ACC112 (cell line): Measurements from ENCODE around the gene ABCF3.

Experiments
- H2AFZ ChIP-seq: fragments of 200-600 bp; sonication (generic); one replicate; pipeline ENCODE4 v1.6.0; 2017; ENCODE audit warnings: antibody characterized with exemption, low read length; ENCODE audit not compliant: unreplicated experiment
- H3K27ac ChIP-seq: fragments of 200-600 bp; sonication (generic); 2 replicates; pipeline ENCODE4 v1.5.1; 2014; ENCODE audit warnings: low read depth, mild to moderate bottlenecking, antibody characterized with exemption, low read length, moderate library complexity
- H3K27me3 ChIP-seq: fragments of 200-600 bp; sonication (generic); 2 replicates; pipeline ENCODE4 v1.6.1; 2014; ENCODE audit warnings: mild to moderate bottlenecking, antibody characterized with exemption, low read length, moderate library complexity, mixed read lengths; ENCODE audit not compliant: insufficient read depth
- H3K36me3 ChIP-seq: fragments of 200-600 bp; sonication (generic); 2 replicates; pipeline ENCODE4 v1.6.1; 2016; ENCODE audit warnings: mild to moderate bottlenecking, antibody characterized with exemption, low read length, moderate library complexity, mixed read lengths; ENCODE audit not compliant: insufficient read depth
- H3K4me1 ChIP-seq: fragments of 200-600 bp; sonication (generic); one replicate; pipeline ENCODE4 v1.6.1; 2016; ENCODE audit warnings: low read length, mixed read lengths; ENCODE audit not compliant: insufficient read depth, unreplicated experiment, control insufficient read depth
- H3K4me3 ChIP-seq: fragments of 200-600 bp; sonication (generic); 2 replicates; pipeline ENCODE4 v1.5.1; 2014; ENCODE audit warnings: mild to moderate bottlenecking, low read depth, low read length
- H3K79me2 ChIP-seq: fragments of 200-600 bp; sonication (generic); one replicate; pipeline ENCODE4 v1.6.0; 2016; ENCODE audit warnings: low read length; ENCODE audit not compliant: control insufficient read depth, unreplicated experiment, insufficient read depth

The ABCF3 gene

DNA sequence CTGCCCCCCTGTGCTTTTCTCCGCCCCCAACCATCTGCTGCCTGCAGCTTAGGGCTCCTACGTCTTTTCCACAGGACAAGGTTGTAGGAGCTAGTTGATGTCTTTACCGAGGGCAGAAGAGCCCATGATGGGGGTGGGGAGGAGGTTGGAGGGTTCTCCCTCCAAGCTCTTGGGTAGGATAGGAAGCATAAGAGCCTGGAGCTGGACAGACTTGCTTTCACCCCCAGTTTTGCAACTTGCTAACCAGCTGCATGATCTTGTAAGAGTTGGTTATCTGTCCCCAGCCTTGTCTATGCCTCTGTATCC, 856 bp downstream of the ABCF3 start:
- Histone ChIP-seq H3K4me1 (peaks cover 26% of the 10 kb centered on the region), H2AFZ (no peak overlapping the region), H3K79me2 (peaks cover 46% of the 10 kb centered on the region), H3K36me3 (peaks cover 59% of the 10 kb centered on the region), H3K27me3 (no peaks in the 10 kb centered on the region), H3K4me3 (peak overlapping the region; percentile 98), H3K27ac (peak overlapping the region; percentile 94; the same call in 1 of the 2 replicates)

DNA sequence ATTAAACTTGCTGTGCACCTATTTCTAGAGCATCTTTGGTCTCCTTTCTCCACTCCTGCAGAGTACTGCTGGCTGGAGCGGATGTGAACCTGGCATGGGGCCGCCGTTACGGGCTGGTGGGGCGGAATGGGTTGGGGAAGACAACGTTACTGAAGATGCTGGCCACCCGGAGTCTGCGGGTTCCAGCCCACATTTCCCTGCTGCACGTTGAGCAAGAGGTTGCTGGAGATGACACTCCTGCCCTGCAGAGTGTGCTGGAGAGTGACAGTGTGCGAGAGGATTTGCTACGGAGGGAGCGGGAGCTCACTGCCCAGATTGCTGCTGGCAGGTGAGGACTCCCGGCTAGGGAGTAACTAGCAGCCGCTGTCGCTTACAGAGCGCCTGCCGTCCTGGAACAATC, 2.1 kb downstream of the ABCF3 start:
- Histone ChIP-seq H3K79me2 (peaks cover 44% of the 10 kb centered on the region), H3K27ac (no peak overlapping the region), H3K36me3 (peaks cover 46% of the 10 kb centered on the region), H3K4me1 (peaks cover 26% of the 10 kb centered on the region), H3K27me3 (no peaks in the 10 kb centered on the region), H3K4me3 (no peak overlapping the region; the same call in 1 of the 2 replicates), H2AFZ (no peak overlapping the region)

DNA sequence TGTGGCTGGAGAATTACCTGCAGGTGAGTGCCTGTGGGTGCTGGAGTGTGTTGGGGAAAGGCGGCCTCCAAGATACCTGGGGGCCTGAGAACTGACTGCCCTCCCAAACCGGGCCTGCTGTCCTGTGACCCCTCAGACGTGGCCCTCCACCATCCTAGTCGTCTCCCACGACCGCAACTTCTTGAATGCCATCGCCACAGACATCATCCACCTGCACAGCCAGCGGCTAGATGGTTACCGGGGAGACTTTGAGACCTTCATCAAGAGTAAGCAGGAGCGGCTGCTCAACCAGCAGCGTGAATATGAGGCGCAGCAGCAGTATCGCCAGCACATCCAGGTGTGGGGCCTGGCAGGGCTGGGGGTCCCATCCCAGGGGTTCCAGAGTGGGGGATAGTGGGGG, 3.4 kb downstream of the ABCF3 start:
- H3K4me1 ChIP-seq, result peaks cover 21% of the 10 kb centered on the region
- peaks cover 44% of the 10 kb centered on the region for H3K79me2 ChIP-seq
- peaks cover 35% of the 10 kb centered on the region for H3K36me3 ChIP-seq
- no peak overlapping the region for H3K27ac ChIP-seq
- H3K27me3 ChIP-seq, result no peaks in the 10 kb centered on the region
- no peak overlapping the region for H2AFZ ChIP-seq
- no peak overlapping the region for H3K4me3 ChIP-seq

DNA sequence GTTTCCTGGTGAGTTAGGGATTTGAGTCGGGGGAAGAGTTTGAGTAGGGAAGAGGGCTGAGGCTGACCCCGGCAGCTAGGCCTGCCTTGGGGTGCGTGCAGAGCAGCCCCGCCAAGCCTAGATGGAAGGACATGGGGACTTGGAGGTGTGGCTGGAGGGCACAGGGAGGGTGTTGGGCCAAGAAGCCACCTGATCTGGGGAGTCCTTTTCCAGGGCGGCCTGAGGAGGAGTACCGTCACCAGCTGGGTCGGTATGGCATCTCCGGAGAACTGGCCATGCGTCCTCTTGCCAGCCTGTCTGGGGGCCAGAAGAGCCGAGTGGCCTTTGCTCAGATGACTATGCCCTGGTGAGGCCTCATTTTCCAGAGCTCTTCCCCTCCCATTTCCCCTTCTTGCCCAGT, 6.9 kb downstream of the ABCF3 start:
- Histone ChIP-seq H3K4me1 (peaks cover 1% of the 10 kb centered on the region), H3K27me3 (no peaks in the 10 kb centered on the region), H3K27ac (no peak overlapping the region), H3K36me3 (peaks cover 29% of the 10 kb centered on the region; the same call in 1 of the 2 replicates), H3K4me3 (no peak overlapping the region), H3K79me2 (peaks cover 25% of the 10 kb centered on the region), H2AFZ (no peak overlapping the region)

DNA sequence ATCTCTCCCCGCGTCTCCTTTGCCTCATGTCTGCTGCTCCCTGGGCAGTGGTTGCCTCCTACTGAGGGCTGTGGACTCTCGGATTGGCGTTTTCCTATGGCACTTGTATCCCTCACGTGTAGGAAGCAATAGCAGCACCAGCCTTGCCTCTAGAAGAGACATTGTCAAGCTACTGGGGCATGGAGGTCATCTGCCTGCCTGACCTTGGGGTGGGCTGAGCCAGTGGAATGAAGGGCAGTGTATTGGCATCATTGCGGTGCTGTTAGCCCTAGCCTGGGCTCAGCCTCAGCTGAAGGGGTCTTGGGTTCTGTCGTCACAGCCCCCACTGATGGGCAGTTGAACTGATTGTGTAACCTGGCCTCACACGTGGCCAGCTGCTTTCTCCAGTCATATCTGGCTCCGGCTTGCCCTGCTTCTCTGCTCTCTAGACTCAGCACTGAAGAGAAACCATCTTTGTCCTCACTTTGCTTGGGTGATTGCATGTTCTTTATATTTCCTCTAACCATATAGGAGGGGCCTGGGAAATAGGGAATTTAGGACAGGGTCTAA, 8.1 kb downstream of the ABCF3 start:
- Histone ChIP-seq H3K4me3 (no peak overlapping the region), H3K79me2 (peaks cover 13% of the 10 kb centered on the region), H3K27me3 (no peaks in the 10 kb centered on the region), H3K4me1 (no peaks in the 10 kb centered on the region), H2AFZ (no peak overlapping the region), H3K27ac (no peak overlapping the region), H3K36me3 (peaks cover 17% of the 10 kb centered on the region; the same call in 1 of the 2 replicates)

DNA sequence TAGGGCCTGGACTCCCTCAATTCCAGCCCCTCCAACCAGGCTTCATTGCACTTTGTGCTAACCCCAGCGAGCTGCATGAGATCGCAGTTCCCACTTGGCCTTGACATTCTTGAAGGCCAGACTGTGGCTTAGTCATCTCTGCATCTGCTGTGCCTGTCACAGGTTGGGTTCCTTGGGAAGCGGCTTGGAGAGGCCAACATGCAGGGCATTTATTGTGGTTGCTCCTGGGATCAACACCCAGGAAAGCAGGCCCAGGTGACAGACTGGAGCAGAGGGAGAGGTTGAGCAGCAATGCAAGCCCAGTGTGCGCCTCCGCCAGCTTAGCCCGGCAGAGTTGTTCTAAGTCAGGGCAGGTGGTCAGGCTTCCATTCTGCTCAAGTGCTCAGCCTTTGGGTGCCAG, 10.5 kb downstream of the ABCF3 start:
- Histone ChIP-seq H2AFZ (no peak overlapping the region), H3K4me3 (no peak overlapping the region), H3K27me3 (no peaks in the 10 kb centered on the region), H3K4me1 (no peaks in the 10 kb centered on the region), H3K79me2 (no peaks in the 10 kb centered on the region), H3K36me3 (no peaks in the 10 kb centered on the region), H3K27ac (no peak overlapping the region)

DNA sequence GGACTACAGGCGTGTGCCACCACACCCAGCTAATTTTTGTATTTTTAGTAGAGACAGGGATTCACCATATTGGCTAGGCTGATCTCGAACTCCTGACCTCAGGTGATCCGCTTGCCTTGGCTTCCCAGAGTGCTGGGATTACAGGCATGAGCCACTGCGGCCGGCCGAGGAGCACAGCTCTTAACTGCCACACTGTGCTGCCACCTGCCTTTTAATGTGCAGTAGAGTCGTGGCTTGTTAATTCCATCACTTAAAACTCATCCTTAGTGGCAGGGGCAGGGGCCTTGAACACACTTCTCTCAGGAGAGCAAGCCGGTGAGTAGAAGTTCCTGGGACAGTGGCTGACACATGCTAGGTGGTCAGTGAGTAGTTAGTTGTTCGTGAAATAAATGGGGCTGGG, 12.5 kb downstream of the ABCF3 start:
- Histone ChIP-seq H3K27me3 (no peaks in the 10 kb centered on the region), H3K4me3 (no peak overlapping the region), H3K4me1 (no peaks in the 10 kb centered on the region), H3K79me2 (no peaks in the 10 kb centered on the region), H3K36me3 (no peaks in the 10 kb centered on the region), H3K27ac (no peak overlapping the region), H2AFZ (no peak overlapping the region)

DNA sequence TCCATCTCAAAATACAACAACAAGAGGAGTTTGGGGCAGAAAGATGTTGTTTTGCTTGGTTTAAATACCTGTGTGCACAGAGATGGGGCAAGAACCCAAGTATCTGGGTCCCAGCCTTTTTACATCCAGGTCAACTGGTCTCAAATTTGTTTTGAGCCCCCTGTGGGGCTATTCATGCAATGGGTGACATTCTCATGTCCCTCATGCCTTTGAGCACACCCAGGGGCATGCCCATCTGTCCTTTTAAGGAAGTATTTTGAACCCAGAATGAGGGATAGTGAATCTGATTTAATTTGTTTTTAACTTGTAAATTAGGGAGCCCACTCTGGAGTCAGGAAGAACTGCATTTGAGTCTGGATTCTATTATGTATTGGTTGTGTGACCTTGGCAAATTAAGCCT, 14.8 kb downstream of the ABCF3 start:
- no peaks in the 10 kb centered on the region for H3K4me1 ChIP-seq
- H3K27ac ChIP-seq, result no peak overlapping the region
- H3K4me3 ChIP-seq, result no peak overlapping the region
- H3K27me3 ChIP-seq, result no peaks in the 10 kb centered on the region; the same call in 1 of the 2 replicates
- H2AFZ ChIP-seq, result no peak overlapping the region
- H3K79me2 ChIP-seq, result no peaks in the 10 kb centered on the region
- H3K36me3 ChIP-seq, result no peaks in the 10 kb centered on the region

DNA sequence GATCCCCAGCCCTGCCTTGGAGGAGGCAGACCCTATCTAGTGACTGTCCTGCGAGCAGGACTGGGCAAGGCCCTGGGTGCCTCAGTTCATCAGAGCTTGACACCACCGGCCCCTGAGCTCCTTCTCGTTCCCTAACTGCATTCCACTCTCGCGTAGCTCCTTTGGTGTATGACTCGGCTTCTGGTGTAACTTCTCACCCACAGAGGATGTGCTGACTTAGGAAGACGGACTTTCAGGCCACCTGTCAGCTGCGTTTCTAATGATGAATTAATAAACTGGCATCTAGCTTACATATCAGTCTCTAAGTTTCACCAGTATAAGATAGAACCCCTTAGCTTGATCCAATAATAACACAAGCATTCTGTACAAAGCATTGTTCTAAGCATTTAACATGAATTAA, 17.5 kb downstream of the ABCF3 start:
- no peaks in the 10 kb centered on the region for H3K36me3 ChIP-seq
- no peak overlapping the region for H3K27ac ChIP-seq
- H3K4me1 ChIP-seq, result no peaks in the 10 kb centered on the region
- H2AFZ ChIP-seq, result no peak overlapping the region
- H3K79me2 ChIP-seq, result no peaks in the 10 kb centered on the region
- no peak overlapping the region for H3K4me3 ChIP-seq
- H3K27me3 ChIP-seq, result peaks cover 16% of the 10 kb centered on the region

DNA sequence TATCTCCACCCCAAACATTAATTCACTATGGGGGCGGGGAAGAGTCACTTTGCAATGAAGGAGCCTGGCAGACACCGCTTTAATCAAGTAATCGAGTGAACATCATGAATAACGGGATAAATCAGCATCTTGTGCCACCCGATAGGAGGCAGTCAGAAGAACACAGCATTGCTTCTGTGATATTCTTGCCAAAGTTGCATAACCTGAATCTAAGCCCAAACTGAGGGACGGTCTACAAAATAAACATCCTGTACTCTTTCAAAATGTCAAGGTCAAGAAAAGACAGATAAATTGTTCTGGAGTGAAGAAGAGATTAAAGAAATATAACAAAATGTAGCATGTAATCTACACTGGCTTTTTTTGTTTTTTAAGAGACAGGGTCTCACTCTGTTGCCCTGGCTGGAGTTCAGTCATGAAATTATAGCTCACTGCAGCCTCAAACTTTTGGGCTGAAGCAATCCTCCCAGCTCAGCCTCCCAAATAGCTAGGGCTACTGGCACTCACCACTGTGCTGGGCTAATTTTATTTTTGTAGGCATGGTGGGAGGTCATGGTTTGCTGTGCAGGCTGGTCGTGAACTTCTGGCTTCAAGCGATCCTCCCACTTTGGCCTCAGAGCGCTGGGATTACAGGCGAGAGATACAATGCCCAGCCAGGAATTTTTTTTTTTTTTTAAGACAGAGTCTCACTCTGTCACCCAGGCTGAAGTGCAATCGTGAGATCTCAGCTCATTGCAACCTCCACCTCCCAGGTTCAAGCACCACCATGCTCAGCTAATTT, 23.3 kb downstream of the ABCF3 start:
- Histone ChIP-seq H2AFZ (no peak overlapping the region), H3K36me3 (no peaks in the 10 kb centered on the region), H3K27me3 (peaks cover 16% of the 10 kb centered on the region), H3K4me3 (no peak overlapping the region), H3K27ac (no peak overlapping the region), H3K79me2 (no peaks in the 10 kb centered on the region), H3K4me1 (no peaks in the 10 kb centered on the region)

DNA sequence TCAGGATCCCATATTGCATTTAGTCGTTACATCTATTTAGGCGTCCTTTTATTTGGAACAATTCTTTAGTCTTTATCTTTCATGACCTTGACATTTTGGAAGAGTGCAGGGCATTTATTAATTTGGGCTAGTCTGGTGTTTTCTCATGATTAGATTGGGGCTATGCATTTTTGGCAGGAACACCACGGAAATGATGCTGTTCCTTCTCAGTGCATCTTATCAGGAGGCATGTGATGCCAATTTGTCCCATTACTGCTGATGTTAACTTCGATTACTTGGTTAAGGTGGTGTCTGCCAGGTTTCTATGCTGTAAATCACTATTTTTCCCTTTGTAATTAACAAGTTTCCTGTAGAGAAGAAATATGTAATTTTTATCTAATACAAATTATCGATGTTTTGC, 25.3 kb downstream of the ABCF3 start:
- Histone ChIP-seq H3K4me1 (no peaks in the 10 kb centered on the region), H3K36me3 (no peaks in the 10 kb centered on the region), H3K27ac (no peak overlapping the region), H3K79me2 (no peaks in the 10 kb centered on the region), H3K4me3 (no peak overlapping the region), H3K27me3 (peaks cover 18% of the 10 kb centered on the region), H2AFZ (no peak overlapping the region)
